VCaP (cell line): ENCODE results near the gene BMAL1.

Experiments used
- H3K27ac ChIP-seq: fragments of 450-650 bp; 2 replicates; pipeline ENCODE4 v1.5.1; 2017
- CTCF ChIP-seq: fragments of 450-650 bp; conservative IDR thresholded peaks from 2 replicates; pipeline ENCODE4 v1.5.1; 2017; ENCODE audit warnings: mild to moderate bottlenecking, moderate library complexity

The BMAL1 gene

GRCh38 chr11:13278609-13279486 is 1.3 kb downstream of the BMAL1 start:
- no peak overlapping the region for H3K27ac ChIP-seq
- no peak for TF ChIP-seq CTCF

DNA sequence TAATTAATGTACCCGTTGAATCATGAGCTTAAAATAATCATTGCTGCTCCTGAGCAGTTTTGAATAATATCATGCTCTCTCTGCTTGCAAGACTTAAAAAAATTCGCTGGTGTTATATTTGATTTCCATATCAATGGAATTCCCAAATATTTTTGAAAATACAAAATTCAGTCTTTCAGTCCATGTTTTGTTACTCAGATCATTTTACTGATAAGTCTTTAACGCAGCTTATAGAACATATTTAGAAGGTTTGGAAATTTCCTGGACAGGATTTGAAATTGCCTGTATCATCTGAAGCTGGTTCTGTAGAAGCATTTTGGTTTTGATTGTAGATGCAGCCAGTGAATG is 1.9 kb downstream of the BMAL1 start:
- TF ChIP-seq CTCF, result no peak
- no peak overlapping the region for H3K27ac ChIP-seq

- H3K27ac ChIP-seq, result no peak overlapping the region
- TF ChIP-seq CTCF, result no peak
These were observed 2.6 kb downstream of the BMAL1 start for GRCh38 chr11:13280092-13280722.

DNA sequence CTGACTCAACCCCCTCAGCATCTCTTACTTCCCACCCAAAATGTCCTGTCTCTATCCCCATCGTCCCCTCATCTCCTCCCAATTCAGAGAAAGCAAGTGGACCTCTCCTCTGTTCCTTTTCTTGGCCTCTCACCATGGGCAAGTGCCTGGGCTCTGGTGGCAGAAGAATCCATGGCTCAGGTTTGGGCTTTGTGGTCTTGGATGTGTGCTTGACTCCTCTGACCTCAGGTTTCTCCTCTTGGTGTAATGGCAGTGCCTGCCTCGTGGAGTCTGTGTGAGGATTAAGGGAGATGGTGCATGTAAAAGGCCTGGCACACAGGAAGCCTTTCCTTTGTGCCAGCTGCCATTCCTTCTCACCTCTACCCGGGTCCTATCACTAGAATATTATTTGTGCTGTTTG is 3.2 kb downstream of the BMAL1 start:
- no peak for TF ChIP-seq CTCF
- H3K27ac ChIP-seq, result no peak overlapping the region

GRCh38 chr11:13283636-13284035 is 6.0 kb downstream of the BMAL1 start:
- no peak overlapping the region for H3K27ac ChIP-seq
- TF ChIP-seq CTCF, result no peak

DNA sequence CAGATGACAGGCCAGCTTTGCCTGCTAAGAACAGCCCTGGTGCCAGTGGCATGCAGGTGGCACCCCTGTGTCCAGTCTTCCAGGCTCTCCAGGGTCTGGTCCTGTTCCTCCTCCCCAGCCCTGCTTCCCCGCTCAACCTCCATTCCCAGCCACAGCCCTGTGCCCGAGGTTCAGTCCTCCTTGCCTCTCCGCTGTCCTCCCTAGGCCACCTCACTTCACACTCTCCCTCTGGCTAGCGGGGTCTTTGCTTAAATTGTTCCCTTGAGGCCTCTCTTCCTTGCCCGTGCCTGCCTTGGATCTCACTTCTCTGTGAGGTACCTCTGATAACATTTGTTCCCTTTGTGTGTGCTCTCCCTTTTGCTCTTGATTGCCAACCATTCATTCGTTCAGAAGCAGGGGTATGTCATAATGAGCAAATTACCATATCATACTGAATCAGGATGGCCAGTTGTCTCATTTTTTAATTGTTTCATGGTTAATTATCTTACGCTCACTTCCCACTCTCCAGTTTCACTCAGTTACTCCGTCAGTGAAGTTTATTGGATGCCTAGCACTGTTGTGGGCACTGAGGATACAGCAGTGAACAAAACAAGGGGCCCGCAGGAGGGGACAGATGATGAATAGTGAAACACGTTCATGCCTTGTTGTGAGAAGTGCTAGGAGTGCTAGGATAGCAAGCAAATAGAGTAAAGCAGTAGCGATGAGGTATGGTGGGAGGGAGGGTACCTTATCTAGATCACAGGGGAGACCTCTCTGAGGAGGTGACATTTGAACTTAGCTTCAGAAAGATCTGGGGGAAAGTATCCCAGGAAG is 7.4 kb downstream of the BMAL1 start:
- no peak overlapping the region for H3K27ac ChIP-seq
- no peak for TF ChIP-seq CTCF

DNA sequence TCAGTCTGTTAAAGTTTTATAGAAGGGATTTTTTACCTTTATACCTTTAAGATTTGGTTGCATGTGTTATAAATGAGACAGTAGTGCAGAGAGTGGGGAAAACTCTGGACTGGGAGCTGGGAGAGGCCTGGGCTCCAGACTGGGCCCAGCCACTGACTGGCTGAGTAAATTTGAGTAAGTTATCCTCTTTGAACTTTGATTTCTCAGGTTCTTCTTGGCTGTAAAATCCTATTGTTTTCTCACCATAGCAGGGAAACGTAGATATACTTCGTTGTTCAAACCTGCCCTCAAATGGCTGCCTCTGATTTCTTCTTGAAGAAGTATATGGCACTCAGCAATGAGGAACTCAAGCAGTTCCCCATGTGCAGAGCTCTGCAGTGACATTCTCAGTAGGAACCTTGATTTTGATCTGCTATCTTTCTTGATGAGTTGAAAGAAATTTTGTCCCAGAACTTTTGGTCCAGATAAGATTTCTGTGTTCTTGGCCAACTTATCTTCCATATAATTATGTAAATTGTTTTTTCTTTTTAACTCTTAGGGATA is 8.8 kb downstream of the BMAL1 start:
- TF ChIP-seq CTCF, result no peak
- no peak overlapping the region for H3K27ac ChIP-seq
